Type B pancreatic cell (in vitro differentiated cells): Measurements from ENCODE around the gene CREB3. TPM values are rescaled to one million over a fixed set of nuclear protein-coding genes. Genes with fewer than 3 reads are reported as not detected.

Experiments used
- DNase-seq: peaks from one replicate; pipeline ENCODE4 v3.0.0; 2021; ENCODE audit warnings: mixed read lengths; ENCODE audit not compliant: unreplicated experiment; ENCODE audit errors: extremely low spot score
- H3K27ac Mint-ChIP-seq: 2 replicates; pipeline ENCODE4 v1.8.0; 2021; ENCODE audit warnings: mild to moderate bottlenecking, mixed read lengths
- H3K27me3 Mint-ChIP-seq: 2 replicates; pipeline ENCODE4 v1.8.0; 2021; ENCODE audit warnings: mixed read lengths
- H3K36me3 Mint-ChIP-seq: 2 replicates; pipeline ENCODE4 v1.8.0; 2021; ENCODE audit warnings: mixed read lengths
- H3K4me1 Mint-ChIP-seq: one replicate; pipeline ENCODE4 v1.8.0; 2021; ENCODE audit warnings: mixed read lengths; ENCODE audit not compliant: unreplicated experiment
- H3K4me3 Mint-ChIP-seq: 2 replicates; pipeline ENCODE4 v1.8.0; 2021; ENCODE audit warnings: mild to moderate bottlenecking, mixed read lengths
- H3K9me3 Mint-ChIP-seq: 2 replicates; pipeline ENCODE4 v1.8.0; 2021; ENCODE audit warnings: mixed read lengths
- CTCF ChIP-seq: fragments of 200-600 bp; sonication (generic); conservative IDR thresholded peaks from 2 replicates; pipeline ENCODE4 v1.5.0; 2021; ENCODE audit warnings: antibody characterized with exemption, mild to moderate bottlenecking
- total RNA-seq: library from RNA; stranded (reverse); gene quantifications from 2 replicates; pipeline ENCODE4 v1.2.1, GENCODE V29; 2021; ENCODE audit warnings: low replicate concordance

Gene CREB3
- total RNA-seq, 1 donor from 2014 or later, result 29.1 TPM

DNA sequence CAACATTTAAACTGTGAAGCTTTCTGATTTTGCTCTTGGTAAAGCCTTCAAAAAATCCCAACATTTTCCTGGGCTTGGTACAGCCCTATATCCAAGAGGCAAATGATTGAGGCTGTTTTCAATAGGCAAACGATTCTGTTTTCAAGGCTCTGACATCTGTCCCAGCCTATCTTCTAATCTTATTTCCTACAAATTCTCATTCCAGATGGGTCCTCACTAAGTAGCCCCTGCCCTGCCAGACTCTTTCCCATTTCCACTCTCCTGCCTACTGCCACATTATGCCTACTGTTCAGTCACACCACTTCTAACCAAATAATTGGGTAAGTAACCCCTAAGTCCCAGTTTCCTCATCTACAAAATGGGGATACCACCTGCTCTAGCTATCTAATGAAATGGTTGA, 13.1 kb downstream of the CREB3 start:
- H3K36me3 Mint-ChIP-seq, result peaks cover 29% of the 10 kb centered on the region
- peak overlapping the region; percentile 92 for H3K4me3 Mint-ChIP-seq
- DNase-seq, result no peak
- TF ChIP-seq CTCF, result no peak
- no peaks in the 10 kb centered on the region for H3K27me3 Mint-ChIP-seq
- peaks cover 23% of the 10 kb centered on the region for H3K4me1 Mint-ChIP-seq
- no peaks in the 10 kb centered on the region for H3K9me3 Mint-ChIP-seq
- peak overlapping the region; percentile 45 for H3K27ac Mint-ChIP-seq

- H3K4me3 Mint-ChIP-seq, result peak overlapping the region; percentile 92
- no peaks in the 10 kb centered on the region for H3K27me3 Mint-ChIP-seq
- H3K36me3 Mint-ChIP-seq, result peaks cover 29% of the 10 kb centered on the region
- no peak for DNase-seq
- peak overlapping the region; percentile 71 for H3K27ac Mint-ChIP-seq
- peaks cover 23% of the 10 kb centered on the region for H3K4me1 Mint-ChIP-seq
- no peaks in the 10 kb centered on the region for H3K9me3 Mint-ChIP-seq
- no peak for TF ChIP-seq CTCF
Measured at GRCh38 chr9:35746583-35746982, 14.1 kb downstream of the CREB3 start.

GRCh38 chr9:35748242-35748857, 15.9 kb downstream of the CREB3 start:
- no peak for DNase-seq
- TF ChIP-seq CTCF, result no peak
- Mint-ChIP-seq H3K27ac (peak overlapping the region; percentile 77), H3K9me3 (no peaks in the 10 kb centered on the region), H3K4me3 (peak overlapping the region; percentile 92), H3K4me1 (peaks cover 23% of the 10 kb centered on the region), H3K36me3 (peaks cover 30% of the 10 kb centered on the region), H3K27me3 (no peaks in the 10 kb centered on the region)

- Mint-ChIP-seq H3K36me3 (peaks cover 30% of the 10 kb centered on the region), H3K4me1 (peaks cover 23% of the 10 kb centered on the region), H3K27me3 (no peaks in the 10 kb centered on the region), H3K27ac (peak within 1 kb of the TSS; percentile 95), H3K9me3 (no peaks in the 10 kb centered on the region), H3K4me3 (peak within 1 kb of the TSS; percentile 96)
- peak; percentile 80 for DNase-seq
- TF ChIP-seq CTCF, result no peak
Measured at GRCh38 chr9:35748858-35749514, 16.5 kb downstream of the CREB3 start, which contains the start of the genes GBA2 and RGP1. TSS of gene GBA2 (minus strand) at chr9:35749228. CDS start at chr9:35748704, 524 bp downstream. TSS of gene RGP1 (plus strand) at chr9:35749287. CDS start at chr9:35749756, 469 bp downstream.

DNA sequence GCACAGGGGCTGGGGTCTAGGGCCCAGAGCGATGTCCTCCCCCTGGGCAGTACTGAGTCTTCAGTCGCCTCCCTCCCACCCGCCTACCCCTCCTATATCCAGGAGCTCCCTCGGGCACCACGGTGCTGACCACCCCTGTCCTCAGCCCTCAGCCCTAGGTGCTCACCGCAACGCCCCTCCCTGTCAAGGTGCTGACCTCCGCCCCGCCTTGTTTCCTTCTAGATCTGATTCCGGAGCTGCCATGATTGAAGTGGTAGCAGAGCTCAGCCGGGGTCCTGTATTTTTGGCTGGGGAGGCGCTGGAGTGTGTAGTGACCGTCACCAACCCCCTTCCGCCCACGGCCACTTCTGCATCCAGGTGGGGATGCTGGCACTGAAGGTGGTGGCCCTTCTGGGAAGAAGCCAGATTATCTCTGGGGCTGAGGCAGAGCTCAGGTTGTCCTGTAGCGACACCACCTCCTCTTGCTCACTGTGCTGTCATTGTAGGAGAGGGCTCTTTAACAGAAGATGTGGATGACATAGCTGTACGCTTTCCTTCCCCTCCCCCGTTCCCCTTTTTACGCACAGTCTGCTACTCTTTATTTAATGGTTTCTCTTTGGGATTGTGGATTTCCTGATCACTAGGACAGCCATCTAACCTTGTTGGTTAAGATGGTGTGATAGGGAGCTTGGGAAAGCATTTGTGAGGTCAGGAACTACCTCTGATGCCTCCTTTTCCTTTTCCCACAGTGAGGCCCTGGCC, 17.2 kb downstream of the CREB3 start:
- peak overlapping the region; percentile 95 for H3K27ac Mint-ChIP-seq
- H3K9me3 Mint-ChIP-seq, result no peaks in the 10 kb centered on the region
- no peak for DNase-seq
- H3K27me3 Mint-ChIP-seq, result no peaks in the 10 kb centered on the region
- no peak for TF ChIP-seq CTCF
- peaks cover 28% of the 10 kb centered on the region for H3K36me3 Mint-ChIP-seq
- peaks cover 23% of the 10 kb centered on the region for H3K4me1 Mint-ChIP-seq
- H3K4me3 Mint-ChIP-seq, result peak overlapping the region; percentile 96
